Liver (tissue), 9 donors: ENCODE data around the gene LPP. TPM values are rescaled to one million over a fixed set of nuclear protein-coding genes. Genes with fewer than 3 reads are reported as not detected.

ENCODE experiments used
- DNase-seq: peaks from one replicate; pipeline ENCODE4 v3.0.0-alpha.2; 2017; ENCODE audit warnings: low spot score
- H3K27ac ChIP-seq, 2 donors: one replicate each; pipeline ENCODE4 v1.7.0; 2013; ENCODE audit warnings: inconsistent platforms in 2 of 2, low read length in 2 of 2, control low read depth in 1 of 2, low read depth in 1 of 2, mild to moderate bottlenecking in 1 of 2
- H3K27me3 ChIP-seq, 4 donors: one replicate each; pipeline versions ENCODE4 v1.6.1 to v1.7.0; 2013; ENCODE audit warnings: low read length in 3 of 4, inconsistent platforms in 1 of 4, mild to moderate bottlenecking in 1 of 4, moderate library complexity in 1 of 4; ENCODE audit not compliant: control insufficient read depth in 4 of 4, insufficient read depth in 4 of 4
- H3K36me3 ChIP-seq, 4 donors: one replicate each; pipeline versions ENCODE4 v1.6.1 to v1.7.0; 2013; ENCODE audit warnings: low read length in 3 of 4, mild to moderate bottlenecking in 3 of 4, low read depth in 1 of 4, moderate library complexity in 1 of 4; ENCODE audit not compliant: control insufficient read depth in 4 of 4, insufficient read depth in 3 of 4
- H3K4me1 ChIP-seq, 4 donors: one replicate each; pipeline versions ENCODE4 v1.6.1 to v1.7.0; 2013; ENCODE audit warnings: low read length in 3 of 4, mild to moderate bottlenecking in 3 of 4, moderate library complexity in 1 of 4; ENCODE audit not compliant: control insufficient read depth in 4 of 4, insufficient read depth in 4 of 4
- H3K4me3 ChIP-seq, 3 donors: one replicate each; pipeline versions ENCODE4 v1.6.1 to v1.7.0; 2013; ENCODE audit warnings: low read length in 3 of 3, control low read depth in 1 of 3, low read depth in 1 of 3, mild to moderate bottlenecking in 1 of 3
- H3K9ac ChIP-seq, 2 donors: one replicate each; pipeline ENCODE4 v1.7.0; 2013; ENCODE audit warnings: low read length in 2 of 2, mild to moderate bottlenecking in 2 of 2, moderate library complexity in 2 of 2, control low read depth in 1 of 2, low read depth in 1 of 2
- H3K9me3 ChIP-seq, 4 donors: one replicate each; pipeline versions ENCODE4 v1.6.1 to v1.7.0; 2013; ENCODE audit warnings: low read length in 3 of 4; ENCODE audit not compliant: control insufficient read depth in 4 of 4
- ATF3 ChIP-seq: IDR thresholded peaks from 2 replicates; pipeline ENCODE4 v1.6.1; 2016; ENCODE audit warnings: antibody characterized with exemption
- CTCF ChIP-seq: fragments of 150-350 bp; IDR thresholded peaks from 2 replicates; pipeline ENCODE4 v1.5.1; 2017; ENCODE audit warnings: improper control_type of control experiment, low read depth, low read length; ENCODE audit not compliant: missing input control
- FOXA1 ChIP-seq: IDR thresholded peaks from 2 replicates; pipeline ENCODE4 v1.6.1; 2016; ENCODE audit warnings: antibody characterized with exemption
- HNF4A ChIP-seq, 2 donors: conservative IDR thresholded peaks; 2 replicates each; pipeline ENCODE4 v1.6.1; 2016; ENCODE audit warnings: antibody characterized with exemption in 2 of 2, mild to moderate bottlenecking in 2 of 2
- HNF4G ChIP-seq: IDR thresholded peaks from 2 replicates; pipeline ENCODE4 v1.6.1; 2016; ENCODE audit warnings: antibody characterized with exemption
- JUND ChIP-seq, 2 donors: IDR thresholded peaks; 2 replicates each; pipeline ENCODE4 v1.6.1; 2016; ENCODE audit warnings: antibody characterized with exemption in 2 of 2
- NR2F2 ChIP-seq: IDR thresholded peaks from 2 replicates; pipeline ENCODE4 v1.6.1; 2016; ENCODE audit warnings: antibody characterized with exemption
- RAD21 ChIP-seq, 2 donors: IDR thresholded peaks; 2 replicates each; pipeline ENCODE4 v1.6.1; 2016; ENCODE audit warnings: antibody characterized with exemption in 2 of 2, mild to moderate bottlenecking in 2 of 2
- SP1 ChIP-seq: IDR thresholded peaks from 2 replicates; pipeline ENCODE4 v1.6.1; 2018; ENCODE audit warnings: antibody characterized with exemption, mild to moderate bottlenecking
- TAF1 ChIP-seq: conservative IDR thresholded peaks from 2 replicates; pipeline ENCODE4 v1.6.1; 2016; ENCODE audit warnings: antibody characterized with exemption, mild to moderate bottlenecking
- WGBS: extraction: QIAGEN DNeasy Blood & Tissue Kit; methylation state at CpG from one replicate; pipeline ENCODE4 v1.1.7; 2013; 5-methylcytosine and 5-hydroxymethylcytosine counted together
- polyA plus RNA-seq, 2 donors: library from polyadenylated mRNA; stranded (reverse) in 1 of 2; unstranded in 1 of 2; fragments of 200-250 nt in 1 of 2; fragments of >200 nt in 1 of 2; fragmentation: Nextera tagmentation in 1 of 2; extraction: Ambion mirVana in 1 of 2; gene quantifications; one replicate each; pipeline versions ENCODE4 v1.2.1 to v1.2.3, GENCODE V29; 2013 to 2015
- total RNA-seq, 2 donors: library from RNA; depleted of rRNA; stranded (reverse); fragments of >200 nt; gene quantifications; one replicate each; pipeline ENCODE4 v1.2.3, GENCODE V29; 2014
- TF ChIP-seq, protein P1 (sequence below): IDR thresholded peaks from 2 replicates; pipeline ENCODE4 v1.6.1; 2016; ENCODE audit warnings: antibody characterized with exemption
- TF ChIP-seq, protein P2 (sequence below): IDR thresholded peaks from 2 replicates; pipeline ENCODE4 v1.6.1; 2016; ENCODE audit warnings: antibody characterized with exemption
- donor health status: healthy.
- donor health status: healthy.
- donor health status: healthy.
- donor health status: healthy.
- donor health status: healthy.

LPP gene
- total and polyA plus RNA-seq, 4 donors = 3.3 to 53.7 (median 28.2) TPM

GRCh38 chr3:188198001-188198400 lies 44.0 kb downstream of the LPP start:
- DNase-seq = no peak
- H3K27ac ChIP-seq = no peak overlapping the region
- H3K9me3 ChIP-seq = no peaks in the 10 kb centered on the region
- H3K9ac ChIP-seq = no peak overlapping the region
- H3K4me1 ChIP-seq = peaks cover 0 to 3% (median 0%) of the 10 kb centered on the region in 4 donors
- TF ChIP-seq HNF4A (conservative IDR thresholded peaks at IDR 0.05) (no peak), CTCF (no peak), FOXA1 (no peak), HNF4G (no peak), SP1 (no peak), TAF1 (no peak), JUND (IDR thresholded peaks at IDR 0.05) (no peak)
- TF ChIP-seq, protein P1, sequence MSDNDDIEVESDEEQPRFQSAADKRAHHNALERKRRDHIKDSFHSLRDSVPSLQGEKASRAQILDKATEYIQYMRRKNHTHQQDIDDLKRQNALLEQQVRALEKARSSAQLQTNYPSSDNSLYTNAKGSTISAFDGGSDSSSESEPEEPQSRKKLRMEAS = no peak
- WGBS = 96% methylated on average over 3 of the region's 3 CpGs
- H3K27me3 ChIP-seq = no peaks in the 10 kb centered on the region
- no peak overlapping the region for H3K4me3 ChIP-seq
- H3K36me3 ChIP-seq = no peaks in the 10 kb centered on the region

DNA sequence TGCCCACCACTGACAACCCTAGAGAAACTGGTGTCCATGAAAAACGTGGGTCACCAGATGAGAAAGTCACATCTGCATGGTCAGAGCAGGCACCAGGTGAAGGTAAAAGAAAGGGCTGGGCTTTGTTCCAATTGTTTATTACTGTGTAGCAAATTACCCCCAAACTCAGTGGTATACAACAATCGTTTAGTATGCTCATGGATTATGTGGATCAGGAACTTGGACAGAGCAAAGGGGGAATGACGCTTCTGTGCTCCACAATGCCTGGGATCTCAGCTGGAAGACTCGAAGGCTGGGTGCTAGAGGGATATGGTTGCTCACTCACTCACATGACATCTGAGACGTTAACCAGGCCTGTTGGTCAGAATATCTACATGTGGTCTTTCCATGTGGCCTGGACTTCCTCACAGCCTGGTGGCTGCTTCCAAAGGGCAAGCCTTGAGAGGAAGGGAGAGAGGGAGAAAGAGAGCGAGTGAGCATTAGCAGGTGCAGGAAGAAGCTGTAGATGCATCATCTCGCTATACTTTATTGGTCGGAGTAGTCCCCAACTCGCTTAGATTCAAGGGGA lies 44.9 kb downstream of the LPP start:
- Histone ChIP-seq H3K4me3 (no peak overlapping the region), H3K9me3 (no peaks in the 10 kb centered on the region), H3K27ac (no peak overlapping the region), H3K4me1 (peaks cover 0 to 3% (median 0%) of the 10 kb centered on the region in 4 donors), H3K9ac (no peak overlapping the region), H3K27me3 (no peaks in the 10 kb centered on the region), H3K36me3 (no peaks in the 10 kb centered on the region)
- WGBS = 84% methylated on average over 9 of the region's 9 CpGs
- no peak for DNase-seq
- TF ChIP-seq JUND (IDR thresholded peaks at IDR 0.05) = no peak
- no peak for TF ChIP-seq FOXA1
- no peak for TF ChIP-seq RAD21 (IDR thresholded peaks at IDR 0.05)
- TF ChIP-seq, protein P2, sequence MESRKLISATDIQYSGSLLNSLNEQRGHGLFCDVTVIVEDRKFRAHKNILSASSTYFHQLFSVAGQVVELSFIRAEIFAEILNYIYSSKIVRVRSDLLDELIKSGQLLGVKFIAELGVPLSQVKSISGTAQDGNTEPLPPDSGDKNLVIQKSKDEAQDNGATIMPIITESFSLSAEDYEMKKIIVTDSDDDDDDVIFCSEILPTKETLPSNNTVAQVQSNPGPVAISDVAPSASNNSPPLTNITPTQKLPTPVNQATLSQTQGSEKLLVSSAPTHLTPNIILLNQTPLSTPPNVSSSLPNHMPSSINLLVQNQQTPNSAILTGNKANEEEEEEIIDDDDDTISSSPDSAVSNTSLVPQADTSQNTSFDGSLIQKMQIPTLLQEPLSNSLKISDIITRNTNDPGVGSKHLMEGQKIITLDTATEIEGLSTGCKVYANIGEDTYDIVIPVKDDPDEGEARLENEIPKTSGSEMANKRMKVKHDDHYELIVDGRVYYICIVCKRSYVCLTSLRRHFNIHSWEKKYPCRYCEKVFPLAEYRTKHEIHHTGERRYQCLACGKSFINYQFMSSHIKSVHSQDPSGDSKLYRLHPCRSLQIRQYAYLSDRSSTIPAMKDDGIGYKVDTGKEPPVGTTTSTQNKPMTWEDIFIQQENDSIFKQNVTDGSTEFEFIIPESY = no peak
- TF ChIP-seq ATF3 = no peak
- no peak for TF ChIP-seq NR2F2

DNA sequence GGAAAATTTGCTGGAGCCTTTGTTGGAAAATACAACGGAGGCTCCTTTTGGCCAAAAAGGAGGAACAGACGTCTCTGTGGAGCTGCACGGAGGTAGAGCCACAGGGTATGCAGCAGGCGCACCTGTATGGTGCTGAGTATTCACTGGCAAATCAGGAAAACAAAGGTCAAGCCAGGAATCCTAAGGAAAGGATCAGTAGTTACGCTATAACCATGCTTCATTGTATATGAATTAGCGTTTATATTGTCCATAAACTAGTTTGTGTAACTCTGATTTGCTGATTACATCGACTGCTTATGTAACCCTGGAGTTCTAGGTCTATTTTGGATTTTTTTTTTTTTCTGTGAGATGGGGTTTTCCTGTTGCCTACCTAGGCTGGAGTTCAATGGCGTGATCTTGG lies 45.4 kb downstream of the LPP start:
- Histone ChIP-seq H3K9me3 (no peaks in the 10 kb centered on the region), H3K4me3 (no peak overlapping the region), H3K4me1 (peaks cover 0 to 3% (median 0%) of the 10 kb centered on the region in 4 donors), H3K27me3 (no peaks in the 10 kb centered on the region), H3K9ac (no peak overlapping the region), H3K27ac (no peak overlapping the region), H3K36me3 (no peaks in the 10 kb centered on the region)
- TF ChIP-seq RAD21 (IDR thresholded peaks at IDR 0.05) = no peak
- DNase-seq = no peak
- WGBS = 93% methylated on average over 8 of the region's 8 CpGs
